Body of pancreas (tissue), 4 donors: ENCODE measurements around the gene EOLA1.

Experiments
- CTCF ChIP-seq, 7 experiments: fragments of 450-650 bp in 4 of 7; fragments of 200-600 bp in 3 of 7; sonication (generic) in 3 of 7; IDR thresholded peaks; one replicate each; pipeline ENCODE4 v1.5.1; 2016 to 2019; ENCODE audit warnings: antibody characterized with exemption in 7 of 7
- POLR2A ChIP-seq, 3 donors: fragments of 450-650 bp; IDR thresholded peaks; one replicate each; pipeline ENCODE4 v1.6.1; 2016; ENCODE audit warnings: antibody characterized with exemption in 3 of 3, mild to moderate bottlenecking in 2 of 3

- TF ChIP-seq CTCF (IDR thresholded peaks at IDR 0.05) (no peak), POLR2A (IDR thresholded peaks at IDR 0.05) (no peak)
These were observed 41.0 kb upstream of the EOLA1 start for GRCh38 chrX:149499766-149500165.
